A673 (cell line): ENCODE results near the gene TMIE. TPM values are rescaled to one million over a fixed set of nuclear protein-coding genes. Genes with fewer than 3 reads are reported as not detected.

Experiments
- BruUV-seq: library from RNA; stranded (reverse); fragments of 400-500 nt; replicated peaks from 2 replicates; lab custom pipeline; 2021; lab: Mats Ljungman, UMichigan
- CTCF ChIA-PET: fragments of 300-600 bp; sonication (Branson Sonifier 250); formaldehyde crosslinking; loops from one replicate; lab custom pipeline; 2022; ENCODE audit warnings: antibody characterized with exemption; lab: Charles Lee
- POLR2A ChIA-PET: fragments of 300-600 bp; sonication (Branson Sonifier 250); formaldehyde crosslinking; loops from one replicate; lab custom pipeline; 2022; ENCODE audit warnings: antibody characterized with exemption; ENCODE audit not compliant: low non-redundant PET; lab: Charles Lee
- DNase-seq: peaks from one replicate; pipeline ENCODE4 v3.0.0-alpha.2; 2015; ENCODE audit warnings: low spot score
- H3K27ac ChIP-seq: fragments of 200-600 bp; sonication (generic); 2 replicates; pipeline ENCODE4 v1.5.1; 2016; ENCODE audit warnings: mixed run types, low read depth, mild to moderate bottlenecking, mixed read lengths, antibody characterized with exemption, low read length; ENCODE audit not compliant: poor library complexity, severe bottlenecking
- H3K27me3 ChIP-seq: fragments of 200-600 bp; sonication (generic); replicated peaks from 2 replicates; pipeline ENCODE4 v1.6.1; 2017; ENCODE audit warnings: mixed run types, low read depth, mild to moderate bottlenecking, mixed read lengths, antibody characterized with exemption, low read length; ENCODE audit not compliant: insufficient read depth, poor library complexity
- H3K36me3 ChIP-seq: fragments of 200-600 bp; sonication (generic); 2 replicates; pipeline ENCODE4 v1.6.1; 2016; ENCODE audit warnings: mixed run types, mild to moderate bottlenecking, mixed read lengths, antibody characterized with exemption, low read length; ENCODE audit not compliant: insufficient read depth, poor library complexity, severe bottlenecking
- H3K4me1 ChIP-seq: fragments of 200-600 bp; sonication (generic); 2 replicates; pipeline ENCODE4 v1.6.1; 2017; ENCODE audit warnings: mixed run types, mild to moderate bottlenecking, mixed read lengths, antibody characterized with exemption, low read length; ENCODE audit not compliant: insufficient read depth, poor library complexity, severe bottlenecking
- H3K4me3 ChIP-seq: fragments of 200-600 bp; sonication (generic); 2 replicates; pipeline ENCODE4 v1.5.1; 2016; ENCODE audit warnings: low read depth, mixed run types, mild to moderate bottlenecking, mixed read lengths, low read length; ENCODE audit not compliant: poor library complexity, severe bottlenecking
- H3K9me3 ChIP-seq: fragments of 200-600 bp; sonication (generic); 2 replicates; pipeline ENCODE4 v1.6.1; 2016; ENCODE audit warnings: mixed run types, low read depth, mild to moderate bottlenecking, mixed read lengths, antibody characterized with exemption, low read length; ENCODE audit not compliant: poor library complexity, severe bottlenecking
- EZH2 ChIP-seq: fragments of 200-600 bp; sonication (generic); IDR thresholded peaks from 2 replicates; pipeline ENCODE4 v1.6.1; 2017; ENCODE audit warnings: borderline replicate concordance, low read depth, mild to moderate bottlenecking, mixed read lengths, antibody characterized with exemption, low read length; ENCODE audit not compliant: poor library complexity, severe bottlenecking
- intact Hi-C: fragments of 100-400 bp; cut with micrococcal nuclease; formaldehyde crosslinking; loops from one replicate; pipeline ENCODE4 v1.10.0; 2022; ENCODE audit not compliant: unreplicated experiment
- total RNA-seq: library from RNA; stranded (reverse); gene quantifications from 2 replicates; pipeline ENCODE4 v1.2.3, GENCODE V29; 2021
- TF ChIP-seq, protein P1 (sequence below): fragments of 300-800, 200-600 bp; sonication (generic); conservative IDR thresholded peaks from 2 replicates; pipeline ENCODE4 v1.5.1; 2017; ENCODE audit warnings: low read depth, mild to moderate bottlenecking, antibody characterized with exemption, low read length, moderate library complexity, mixed read lengths

The TMIE gene
- total RNA-seq, 1 experiment from 2014 or later: not detected

DNA sequence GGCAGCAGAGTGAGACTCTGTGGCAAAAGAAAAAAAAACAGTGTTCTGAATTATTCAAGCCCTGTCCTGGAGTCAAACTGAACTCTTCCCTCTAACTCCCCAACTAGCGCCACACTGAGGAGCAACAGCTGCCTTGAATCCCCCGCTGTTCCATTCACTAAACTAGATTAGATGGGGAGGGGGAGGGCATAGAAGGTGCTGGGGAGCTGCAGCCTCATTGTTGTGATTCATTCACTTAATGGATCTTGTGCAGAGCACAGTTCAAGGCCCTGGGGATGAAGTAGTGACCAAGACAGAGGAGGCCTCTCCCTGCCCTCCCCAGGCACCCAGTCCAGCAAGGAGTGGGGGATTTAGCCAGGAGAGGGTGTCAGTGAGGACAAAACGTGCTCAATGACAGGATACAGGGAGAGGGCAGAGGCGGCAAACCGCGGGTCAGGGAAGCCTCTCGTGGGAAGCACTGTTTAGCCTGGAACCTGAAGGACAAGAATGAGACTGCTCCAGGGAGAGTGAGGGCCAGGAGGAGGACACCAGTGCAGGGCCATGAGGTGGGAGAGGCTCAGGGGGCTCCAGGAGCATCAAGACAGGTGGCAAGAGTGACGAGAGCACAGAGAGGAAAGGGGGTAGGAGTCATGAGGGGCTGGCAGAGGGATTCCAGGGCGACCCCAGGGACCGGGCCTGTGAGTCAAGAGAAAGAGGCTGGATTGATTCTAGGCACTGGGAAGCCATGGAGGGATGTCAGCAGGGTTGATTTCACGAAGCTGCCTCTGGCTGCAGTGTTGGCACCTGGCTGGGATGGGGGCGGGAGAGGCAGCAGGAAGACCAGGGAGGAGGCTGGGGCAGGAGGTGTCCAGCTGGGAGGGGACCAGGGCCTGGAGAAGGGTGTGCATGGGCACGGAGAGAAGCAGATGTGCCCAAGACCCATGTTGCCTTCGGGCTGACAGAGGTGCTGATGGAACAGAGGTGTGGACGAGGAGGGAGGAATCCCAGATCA is 39.1 kb upstream of the TMIE start:
- CTCF ChIA-PET: no interaction called here
- DNase-seq: no peak
- POLR2A ChIA-PET: no interaction called here
- intact Hi-C loops: no loop called here
- Histone ChIP-seq H3K4me3 (no peak overlapping the region), H3K4me1 (no peaks in the 10 kb centered on the region), H3K27me3 (no peaks in the 10 kb centered on the region), H3K9me3 (no peaks in the 10 kb centered on the region), H3K27ac (no peak overlapping the region), H3K36me3 (no peaks in the 10 kb centered on the region)
- BruUV-seq: no TSS peak
- TF ChIP-seq EZH2: no peak
- TF ChIP-seq, protein P1, sequence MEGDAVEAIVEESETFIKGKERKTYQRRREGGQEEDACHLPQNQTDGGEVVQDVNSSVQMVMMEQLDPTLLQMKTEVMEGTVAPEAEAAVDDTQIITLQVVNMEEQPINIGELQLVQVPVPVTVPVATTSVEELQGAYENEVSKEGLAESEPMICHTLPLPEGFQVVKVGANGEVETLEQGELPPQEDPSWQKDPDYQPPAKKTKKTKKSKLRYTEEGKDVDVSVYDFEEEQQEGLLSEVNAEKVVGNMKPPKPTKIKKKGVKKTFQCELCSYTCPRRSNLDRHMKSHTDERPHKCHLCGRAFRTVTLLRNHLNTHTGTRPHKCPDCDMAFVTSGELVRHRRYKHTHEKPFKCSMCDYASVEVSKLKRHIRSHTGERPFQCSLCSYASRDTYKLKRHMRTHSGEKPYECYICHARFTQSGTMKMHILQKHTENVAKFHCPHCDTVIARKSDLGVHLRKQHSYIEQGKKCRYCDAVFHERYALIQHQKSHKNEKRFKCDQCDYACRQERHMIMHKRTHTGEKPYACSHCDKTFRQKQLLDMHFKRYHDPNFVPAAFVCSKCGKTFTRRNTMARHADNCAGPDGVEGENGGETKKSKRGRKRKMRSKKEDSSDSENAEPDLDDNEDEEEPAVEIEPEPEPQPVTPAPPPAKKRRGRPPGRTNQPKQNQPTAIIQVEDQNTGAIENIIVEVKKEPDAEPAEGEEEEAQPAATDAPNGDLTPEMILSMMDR: no peak

GRCh38 chr3:46662771-46663551 is 38.2 kb upstream of the TMIE start:
- no TSS peak for BruUV-seq
- peak; percentile 42 for DNase-seq
- H3K4me1 ChIP-seq: no peaks in the 10 kb centered on the region
- TF ChIP-seq, protein P1: no peak
- no peak for TF ChIP-seq EZH2
- no peaks in the 10 kb centered on the region for H3K27me3 ChIP-seq
- intact Hi-C loops: no loop called here
- ChIA-PET CTCF (no interaction called here), POLR2A (no interaction called here)
- no peaks in the 10 kb centered on the region for H3K9me3 ChIP-seq
- H3K36me3 ChIP-seq: no peaks in the 10 kb centered on the region
- H3K27ac ChIP-seq: no peak overlapping the region
- H3K4me3 ChIP-seq: no peak overlapping the region

- intact Hi-C loops: no loop called here
- H3K4me1 ChIP-seq: no peaks in the 10 kb centered on the region
- no peak for TF ChIP-seq EZH2
- TF ChIP-seq, protein P1: no peak
These were observed 37.5 kb upstream of the TMIE start for GRCh38 chr3:46663591-46664135.

More at GRCh38 chr3:46663591-46664135, 37.5 kb upstream of the TMIE start:
- BruUV-seq: no TSS peak
- Histone ChIP-seq H3K27me3 (no peaks in the 10 kb centered on the region), H3K27ac (no peak overlapping the region), H3K4me3 (no peak overlapping the region), H3K36me3 (no peaks in the 10 kb centered on the region), H3K9me3 (no peaks in the 10 kb centered on the region)
- no peak for DNase-seq
- ChIA-PET CTCF (no interaction called here), POLR2A (no interaction called here)
